Measurements from ENCODE around the gene DNAJB4. TPM values are rescaled to one million over a fixed set of nuclear protein-coding genes. Genes with fewer than 3 reads are reported as not detected.

Gene DNAJB4
- total RNA-seq, 1 experiment from 2014 or later = 23.0 TPM

GRCh38 chr1:78044796-78045562 is 40.2 kb downstream of the DNAJB4 start:
- Mint-ChIP-seq H3K9me3 (ENCODE audit: low read depth, unreplicated experiment) (no peaks in the 10 kb centered on the region), H3K27me3 (ENCODE audit: unreplicated experiment) (peaks cover 33% of the 10 kb centered on the region), H3K4me1 (ENCODE audit: low read depth, unreplicated experiment) (peaks cover 11% of the 10 kb centered on the region), H3K27ac (ENCODE audit: unreplicated experiment) (no peak overlapping the region), H3K4me3 (ENCODE audit: low read depth, unreplicated experiment) (peak overlapping the region; percentile 77), H3K36me3 (ENCODE audit: insufficient read depth, unreplicated experiment) (peaks cover 19% of the 10 kb centered on the region)
- intact Hi-C loops (cut with micrococcal nuclease; ENCODE audit: unreplicated experiment) = loop anchor here (5.0 kb wide), 1 partner anchor 68 kb away; the partner anchor contains the start of gene FUBP1
- no peak for TF ChIP-seq CTCF (IDR thresholded peaks at IDR 0.05; ENCODE audit: unreplicated experiment)
- CTCF ChIA-PET = interaction anchor here (0.6 kb wide), 1 partner anchor 294 kb away, joined by 3 read pairs; no protein-coding TSS in a partner anchor
- no TSS peak for BruUV-seq (replicated peaks)
- DNase-seq = no peak

GRCh38 chr1:78045563-78045925 is 40.8 kb downstream of the DNAJB4 start:
- intact Hi-C loops (cut with micrococcal nuclease; ENCODE audit: unreplicated experiment) = loop anchor here (5.0 kb wide), 1 partner anchor 68 kb away; the partner anchor contains the start of gene FUBP1
- Mint-ChIP-seq H3K4me3 (ENCODE audit: low read depth, unreplicated experiment) (peak overlapping the region; percentile 77), H3K36me3 (ENCODE audit: insufficient read depth, unreplicated experiment) (peaks cover 19% of the 10 kb centered on the region), H3K9me3 (ENCODE audit: low read depth, unreplicated experiment) (no peaks in the 10 kb centered on the region), H3K27ac (ENCODE audit: unreplicated experiment) (no peak overlapping the region), H3K4me1 (ENCODE audit: low read depth, unreplicated experiment) (peaks cover 11% of the 10 kb centered on the region), H3K27me3 (ENCODE audit: unreplicated experiment) (peaks cover 33% of the 10 kb centered on the region)
- TF ChIP-seq CTCF (IDR thresholded peaks at IDR 0.05; ENCODE audit: unreplicated experiment) = no peak
- no peak for DNase-seq
- no TSS peak for BruUV-seq (replicated peaks)
- CTCF ChIA-PET = interaction anchor here (0.9 kb wide), 1 partner anchor 575 kb away, joined by 3 read pairs; no protein-coding TSS in a partner anchor

GRCh38 chr1:78045926-78046778 is 41.4 kb downstream of the DNAJB4 start, which contains the start of gene GIPC2:
TSS of gene GIPC2 (plus strand) at chr1:78045966. CDS start at chr1:78046095, 129 bp downstream.
- no TSS peak for BruUV-seq (replicated peaks)
- H3K36me3 Mint-ChIP-seq (ENCODE audit: insufficient read depth, unreplicated experiment) = peaks cover 19% of the 10 kb centered on the region

More at GRCh38 chr1:78045926-78046778, 41.4 kb downstream of the DNAJB4 start, which contains the start of gene GIPC2:
- Mint-ChIP-seq H3K9me3 (ENCODE audit: low read depth, unreplicated experiment) (no peaks in the 10 kb centered on the region), H3K4me3 (ENCODE audit: low read depth, unreplicated experiment) (peak within 1 kb of the TSS; percentile 77), H3K27me3 (ENCODE audit: unreplicated experiment) (peaks cover 33% of the 10 kb centered on the region), H3K4me1 (ENCODE audit: low read depth, unreplicated experiment) (peaks cover 11% of the 10 kb centered on the region), H3K27ac (ENCODE audit: unreplicated experiment) (peak within 1 kb of the TSS; percentile 17)
- peak; percentile 36 for DNase-seq
- intact Hi-C loops (cut with micrococcal nuclease; ENCODE audit: unreplicated experiment) = loop anchor here (2.0 to 5.0 kb wide), 2 partner anchors 69 kb away; partner anchors contain the start of gene FUBP1
- CTCF ChIA-PET = interaction anchor here (0.9 kb wide), 1 partner anchor 575 kb away, joined by 3 read pairs; no protein-coding TSS in a partner anchor
- TF ChIP-seq CTCF (IDR thresholded peaks at IDR 0.05; ENCODE audit: unreplicated experiment) = no peak
